Aorta (tissue), 5 donors: ENCODE measurements around the gene FRYL. TPM values are rescaled to one million over a fixed set of nuclear protein-coding genes. Genes with fewer than 3 reads are reported as not detected.
"Not testable (repeated sequence)": the region's sequence is repeated elsewhere in the genome, so short reads cannot be mapped to it uniquely, and the experiment has no call there.

Source experiments
- ATAC-seq: fragments of 200-7000 bp; cut with Tn5 transposase; one replicate; pipeline ENCODE4 v1.9.1; 2022; ENCODE audit warnings: moderate library complexity; ENCODE audit not compliant: low FRiP score
- DNase-seq, 2 donors: peaks; one replicate each; pipeline ENCODE4 v3.0.0-alpha.2; 2020
- H3K27ac ChIP-seq, 2 donors: one replicate each; pipeline ENCODE4 v1.5.1; 2013; ENCODE audit warnings: low read length in 2 of 2, mild to moderate bottlenecking in 2 of 2, moderate library complexity in 2 of 2, control low read depth in 1 of 2, inconsistent platforms in 1 of 2, low read depth in 1 of 2
- H3K27me3 ChIP-seq, 2 donors: one replicate each; pipeline ENCODE4 v1.6.1; 2013; ENCODE audit warnings: control low read depth in 1 of 2, low read length in 1 of 2, mild to moderate bottlenecking in 1 of 2, moderate library complexity in 1 of 2; ENCODE audit not compliant: insufficient read depth in 2 of 2, control insufficient read depth in 1 of 2
- H3K36me3 ChIP-seq, 2 donors: one replicate each; pipeline ENCODE4 v1.6.1; 2013; ENCODE audit warnings: control low read depth in 1 of 2, low read length in 1 of 2, mild to moderate bottlenecking in 1 of 2; ENCODE audit not compliant: insufficient read depth in 2 of 2, control insufficient read depth in 1 of 2
- H3K4me1 ChIP-seq, 2 donors: one replicate each; pipeline ENCODE4 v1.6.1; 2013; ENCODE audit warnings: low read length in 2 of 2, control low read depth in 1 of 2, mild to moderate bottlenecking in 1 of 2, moderate library complexity in 1 of 2; ENCODE audit not compliant: insufficient read depth in 2 of 2, control insufficient read depth in 1 of 2
- H3K4me3 ChIP-seq, 2 donors: one replicate each; pipeline ENCODE4 v1.5.1; 2013; ENCODE audit warnings: low read length in 2 of 2, control low read depth in 1 of 2, mild to moderate bottlenecking in 1 of 2
- H3K9me3 ChIP-seq: one replicate; pipeline ENCODE4 v1.6.1; 2013; ENCODE audit warnings: mild to moderate bottlenecking, low read length; ENCODE audit not compliant: control insufficient read depth
- WGBS, 2 donors: extraction: QIAGEN DNeasy Blood & Tissue Kit; methylation state at CpG; one replicate each; pipeline ENCODE4 v1.1.7; 2013; 5-methylcytosine and 5-hydroxymethylcytosine counted together
- intact Hi-C, 2 donors: fragments of 100-400 bp; cut with DNase I; formaldehyde crosslinking; loops; one replicate each; pipeline versions ENCODE4 v1.14.2 to v1.15.0; 2022
- polyA plus RNA-seq, 2 donors: library from polyadenylated mRNA; stranded (reverse); fragments of 200-250 nt; gene quantifications; one replicate each; pipeline ENCODE4 v1.2.3, GENCODE V29; 2013
- total RNA-seq, 2 donors: library from RNA; stranded (reverse); fragmentation: NEBNext Ultra II Directional; extraction: Animal tissue kit (Norgen Biotek cat#: 25700); gene quantifications; one replicate each; pipeline ENCODE4 v1.2.1, GENCODE V29; 2021
- donor health status: healthy with polysubstance abuse.
- donor health status: Bipolar disorder and iron deficiency.
- donor health status: DM: no; HTN: no; CAD: no.
- donor health status: DM: no; HTN: no; CAD: no.
- donor health status: DM: yes; HTN: yes; CAD: no.

Gene FRYL
- total and polyA plus RNA-seq, 4 donors = 12.8 to 141 (median 85.7) TPM

DNA sequence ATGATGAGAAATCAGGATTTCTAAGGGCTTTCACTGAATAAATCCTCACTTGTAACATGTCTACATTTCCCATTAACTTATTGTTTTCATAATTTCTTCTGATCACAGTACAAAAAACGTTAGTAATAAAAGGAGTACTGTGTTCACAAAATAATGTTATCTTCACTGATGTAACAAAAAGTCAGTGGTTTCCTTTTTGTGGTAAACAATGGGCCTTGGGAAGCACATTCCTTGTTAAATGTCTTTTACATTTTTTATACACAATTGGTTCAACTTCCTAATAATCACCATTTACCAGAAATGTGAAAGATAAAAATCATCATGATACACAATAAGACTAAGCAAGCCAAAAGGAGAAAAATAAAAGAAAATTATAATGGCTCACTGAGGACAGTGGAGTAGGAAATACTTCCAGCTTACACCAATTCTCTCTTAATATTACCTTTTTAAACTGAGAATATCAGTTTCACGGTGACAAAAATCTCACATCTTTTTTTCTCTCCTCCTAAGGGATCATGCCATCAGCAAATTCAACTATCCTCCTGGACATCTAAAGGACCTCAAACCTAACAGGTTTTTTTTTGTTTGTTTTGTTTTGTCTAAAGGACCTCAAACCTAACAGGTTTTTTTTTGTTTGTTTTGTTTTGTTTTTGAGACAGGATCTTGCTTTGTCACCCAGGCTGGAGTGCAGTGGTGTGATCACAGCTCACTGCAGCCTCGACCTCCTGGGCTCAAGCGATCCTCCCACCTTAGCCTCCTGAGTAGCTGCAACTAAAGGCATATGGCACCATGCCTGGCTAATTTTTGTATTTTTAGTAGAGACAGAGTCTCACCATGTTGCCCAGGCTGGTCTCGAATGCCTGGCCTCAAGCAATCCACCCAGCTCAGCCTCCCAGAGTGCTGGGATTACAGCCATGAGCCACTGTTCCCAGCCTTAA, 57.3 kb downstream of the FRYL start:
- Histone ChIP-seq H3K36me3 (no peaks in the 10 kb centered on the region), H3K9me3 (no peaks in the 10 kb centered on the region), H3K27me3 (no peaks in the 10 kb centered on the region), H3K4me1 (no peaks in the 10 kb centered on the region), H3K27ac (no peak overlapping the region), H3K4me3 (no peak overlapping the region)
- intact Hi-C loops = no loop called here
- ATAC-seq (no peak), DNase-seq (no peak)
- WGBS, 2 donors = 57 to 59% methylated on average over 5 of the region's 5 CpGs

DNA sequence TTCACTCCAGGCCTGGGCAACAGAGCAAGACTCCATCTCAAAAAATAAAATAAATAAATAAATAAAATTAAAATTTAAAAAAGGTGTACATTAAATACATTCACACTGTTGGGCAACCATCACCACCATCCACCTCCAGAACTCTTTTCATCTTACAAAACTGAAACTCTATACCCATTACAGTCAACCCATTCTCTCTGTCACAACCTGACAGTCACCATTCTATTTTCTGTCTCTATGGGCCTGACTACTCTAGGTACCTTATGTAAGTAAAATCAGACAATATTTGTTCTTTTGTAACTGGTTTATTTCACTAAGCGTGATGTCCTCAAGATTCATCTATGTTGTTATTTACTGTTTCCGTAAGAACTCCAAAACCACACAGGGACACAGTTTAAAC, 59.6 kb downstream of the FRYL start:
- Histone ChIP-seq H3K27ac (no peak overlapping the region), H3K9me3 (no peaks in the 10 kb centered on the region), H3K36me3 (no peaks in the 10 kb centered on the region), H3K27me3 (no peaks in the 10 kb centered on the region), H3K4me1 (no peaks in the 10 kb centered on the region), H3K4me3 (no peak overlapping the region)
- intact Hi-C loops = no loop called here
- DNase-seq = no peak
- ATAC-seq = no peak
- 97 to 99% methylated on average over 2 of the region's 2 CpGs for WGBS, 2 donors

DNA sequence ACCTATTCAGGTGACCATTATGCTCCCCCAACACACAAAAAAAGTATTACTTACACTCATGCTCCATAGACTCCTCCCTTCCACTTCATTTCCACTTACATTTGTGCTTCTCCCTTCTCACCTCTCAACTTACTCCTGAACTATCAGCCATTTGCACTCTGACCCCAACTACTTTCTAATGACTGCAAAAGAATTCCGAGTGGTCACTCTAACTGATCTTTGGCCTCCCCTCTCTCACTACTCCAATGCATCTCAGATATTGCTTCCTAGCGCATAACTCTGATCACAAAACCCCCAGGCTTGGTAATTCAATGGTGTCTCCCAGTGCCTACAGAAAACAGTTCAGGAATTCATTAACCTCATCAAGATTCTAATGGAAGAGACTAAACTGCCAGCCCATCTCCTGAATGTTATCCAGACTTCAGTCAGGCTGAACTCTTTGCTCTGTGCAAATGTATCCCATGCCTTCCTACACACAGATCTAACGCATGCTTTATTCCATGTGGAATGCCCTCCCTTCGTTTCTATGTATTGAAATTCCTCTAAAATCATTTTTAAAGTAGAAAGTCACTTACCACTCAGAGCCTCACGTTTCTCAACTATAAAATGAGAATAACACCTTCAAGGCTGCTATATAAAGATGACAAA, 61.1 kb downstream of the FRYL start:
- no peaks in the 10 kb centered on the region for H3K4me1 ChIP-seq
- H3K27ac ChIP-seq = no peak overlapping the region
- H3K27me3 ChIP-seq = no peaks in the 10 kb centered on the region
- no peaks in the 10 kb centered on the region for H3K9me3 ChIP-seq
- no peaks in the 10 kb centered on the region for H3K36me3 ChIP-seq
- intact Hi-C loops = no loop called here
- H3K4me3 ChIP-seq = no peak overlapping the region
- WGBS, 2 donors = 86% methylated on average over 5 of the region's 5 CpGs
- no peak for ATAC-seq
- no peak for DNase-seq

DNA sequence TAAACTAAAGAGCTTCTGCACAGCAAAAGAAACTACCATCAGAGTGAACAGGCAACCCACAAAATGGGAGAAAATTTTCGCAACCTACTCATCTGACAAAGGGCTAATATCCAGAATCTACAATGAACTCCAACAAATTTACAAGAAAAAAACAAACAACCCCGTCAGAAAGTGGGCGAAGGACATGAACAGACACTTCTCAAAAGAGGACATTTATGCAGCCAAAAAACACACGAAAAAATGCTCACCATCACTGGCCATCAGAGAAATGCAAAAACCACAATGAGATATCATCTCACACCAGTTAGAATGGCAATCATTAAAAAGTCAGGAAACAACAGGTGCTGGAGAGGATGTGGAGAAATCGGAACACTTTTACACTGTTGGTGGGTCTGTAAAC, 63.8 kb downstream of the FRYL start:
- H3K9me3 ChIP-seq, intact Hi-C loops, H3K27ac ChIP-seq, H3K36me3 ChIP-seq, DNase-seq, H3K4me3 ChIP-seq, H3K4me1 ChIP-seq, H3K27me3 ChIP-seq, ATAC-seq: not testable (repeated sequence)
- WGBS, 2 donors = 93% methylated on average over 4 of the region's 5 CpGs

DNA sequence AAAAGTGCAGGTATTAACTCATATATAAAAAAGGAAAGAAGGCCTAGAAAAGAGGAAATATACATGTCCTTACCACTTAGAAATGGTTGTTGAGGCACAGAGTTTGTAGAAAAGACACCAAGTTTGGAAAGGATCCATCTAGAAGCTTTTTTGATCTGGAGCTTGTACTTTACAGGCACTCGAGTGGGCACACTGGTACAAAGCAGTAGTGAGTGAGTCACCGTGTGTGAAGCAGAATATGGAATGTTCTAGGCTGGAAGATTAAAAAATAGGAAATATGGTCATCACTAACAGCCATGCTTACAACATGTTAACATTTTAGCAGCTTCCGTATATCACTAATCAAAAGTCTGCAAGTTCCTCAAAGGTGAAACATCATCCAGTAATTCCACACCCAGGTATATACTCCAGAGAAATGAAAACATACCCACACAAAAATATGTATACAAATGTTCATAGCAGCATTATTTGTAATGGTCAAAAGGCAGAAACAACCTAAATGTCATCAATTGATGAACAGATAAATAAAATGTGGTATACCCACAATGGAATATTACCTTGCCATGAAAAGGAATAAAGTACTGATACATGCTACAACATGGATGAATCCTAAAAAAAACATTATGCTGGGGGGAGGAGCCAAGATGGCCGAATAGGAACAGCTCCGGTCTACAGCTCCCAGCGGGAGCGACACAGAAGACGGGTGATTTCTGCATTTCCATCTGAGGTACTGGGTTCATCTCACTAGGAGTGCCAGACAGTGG, 69.5 kb downstream of the FRYL start:
- intact Hi-C loops = no loop called here
- ATAC-seq (no peak), DNase-seq (no peak)
- Histone ChIP-seq H3K4me3 (no peak overlapping the region), H3K27ac (no peak overlapping the region), H3K27me3 (no peaks in the 10 kb centered on the region), H3K4me1 (peaks cover 0 to 2% of the 10 kb centered on the region in 2 donors), H3K36me3 (peaks cover 0 to 1% of the 10 kb centered on the region in 2 donors), H3K9me3 (no peaks in the 10 kb centered on the region)
- 74 to 80% methylated on average over 8 of the region's 8 CpGs for WGBS, 2 donors

DNA sequence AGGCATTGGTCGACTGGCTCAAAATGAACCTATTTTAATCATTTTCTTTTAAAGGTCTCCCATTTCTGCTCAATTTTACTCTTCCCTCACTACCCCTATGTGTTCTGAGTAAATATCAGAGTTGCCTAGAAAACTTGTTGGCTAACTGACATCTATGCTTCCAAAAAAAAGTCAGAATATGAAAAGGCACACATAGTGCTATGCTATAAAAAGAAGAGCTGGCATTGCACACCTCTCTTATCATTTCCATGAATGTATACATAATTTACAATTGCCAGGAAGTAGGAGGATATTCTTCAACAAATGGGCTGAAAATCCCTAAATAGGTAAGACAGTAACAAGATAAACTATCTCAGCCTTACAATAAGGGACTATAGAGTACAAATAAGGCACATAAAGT, 70.2 kb downstream of the FRYL start:
- Histone ChIP-seq H3K27ac (no peak overlapping the region), H3K36me3 (peaks cover 0 to 1% of the 10 kb centered on the region in 2 donors), H3K4me3 (no peak overlapping the region), H3K4me1 (peaks cover 0 to 2% of the 10 kb centered on the region in 2 donors), H3K27me3 (no peaks in the 10 kb centered on the region), H3K9me3 (no peaks in the 10 kb centered on the region)
- intact Hi-C loops = no loop called here
- ATAC-seq (no peak), DNase-seq (no peak)
- 21 to 37% methylated on average over 1 of the region's 1 CpG for WGBS, 2 donors

DNA sequence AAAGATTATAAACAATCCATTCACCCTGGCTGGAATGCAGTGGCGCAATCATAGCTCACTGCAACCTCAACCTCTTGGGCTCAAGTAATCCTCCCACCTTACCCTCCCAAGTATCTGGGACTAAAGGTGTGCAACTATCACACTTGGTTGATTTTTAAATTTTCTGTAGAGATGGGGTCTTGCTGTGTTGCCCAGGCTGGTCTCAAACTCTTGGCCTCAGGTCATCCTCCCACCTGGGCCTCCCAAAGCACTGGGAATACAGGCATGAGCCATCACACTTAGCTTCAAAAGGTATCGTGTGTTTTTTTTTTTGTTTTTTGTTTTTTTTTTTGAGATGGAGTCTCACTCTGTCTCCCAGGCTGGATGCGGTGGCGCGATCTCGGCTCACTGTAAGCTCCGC, 71.5 kb downstream of the FRYL start:
- Histone ChIP-seq H3K27me3 (no peaks in the 10 kb centered on the region), H3K27ac (no peak overlapping the region), H3K4me1 (peaks cover 0 to 2% of the 10 kb centered on the region in 2 donors), H3K4me3 (no peak overlapping the region), H3K36me3 (peaks cover 0 to 1% of the 10 kb centered on the region in 2 donors), H3K9me3 (no peaks in the 10 kb centered on the region)
- WGBS, 2 donors = 98 to 99% methylated on average over 7 of the region's 7 CpGs
- intact Hi-C loops = no loop called here
- no peak for ATAC-seq
- no peak for DNase-seq

DNA sequence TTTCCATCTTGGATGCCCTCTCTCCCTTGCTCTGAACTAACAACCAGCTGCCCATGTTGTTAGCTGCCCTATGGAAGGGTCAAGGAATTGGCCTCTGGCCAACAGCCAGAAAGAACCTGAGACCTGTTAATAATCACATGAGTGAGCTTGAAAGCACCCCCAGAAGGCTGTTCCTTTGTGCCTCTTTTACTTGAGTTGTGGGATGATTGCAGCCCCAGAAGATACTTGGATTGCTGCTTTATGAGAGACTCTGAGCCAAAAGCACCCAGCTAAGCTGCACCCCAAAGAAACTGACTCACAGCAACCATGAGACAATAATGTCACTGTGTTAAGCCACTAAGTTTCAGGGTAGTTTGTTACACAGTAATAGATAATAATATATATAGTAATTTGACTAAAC, 73.3 kb downstream of the FRYL start:
- peaks cover 0 to 1% of the 10 kb centered on the region in 2 donors for H3K36me3 ChIP-seq
- no peaks in the 10 kb centered on the region for H3K9me3 ChIP-seq
- peaks cover 1 to 2% of the 10 kb centered on the region in 2 donors for H3K4me1 ChIP-seq
- no peak for ATAC-seq
- no peak overlapping the region for H3K4me3 ChIP-seq
- intact Hi-C loops = no loop called here
- no peak for DNase-seq
- H3K27ac ChIP-seq = no peak overlapping the region
- no peaks in the 10 kb centered on the region for H3K27me3 ChIP-seq
